NCI-H128 (cell line): ENCODE measurements around the gene MORN4.
"Not testable (repeated sequence)": the region's sequence is repeated elsewhere in the genome, so short reads cannot be mapped to it uniquely, and the experiment has no call there.

Source experiments
- DNase-seq: peaks from one replicate; lab custom pipeline; 2025; ENCODE audit not compliant: unreplicated experiment; lab: John Stamatoyannopoulos, UW

Gene MORN4

GRCh38 chr10:97642471-97643159, 9.3 kb upstream of the MORN4 start:
- not testable (repeated sequence) for DNase-seq

GRCh38 chr10:97640868-97641811, 7.8 kb upstream of the MORN4 start:
- DNase-seq, result no peak

- DNase-seq, result peak; percentile 93
Measured at GRCh38 chr10:97640174-97640867, 7.0 kb upstream of the MORN4 start, which contains the start of gene PI4K2A. PI4K2A (plus strand) TSS chr10:97640671; CDS start chr10:97640743, 72 bp downstream.

- not testable (repeated sequence) for DNase-seq
Measured at GRCh38 chr10:97639090-97639489, 5.8 kb upstream of the MORN4 start.

- DNase-seq, result no peak
Measured at GRCh38 chr10:97635577-97635976, 2.3 kb upstream of the MORN4 start.

- no peak for DNase-seq
Measured at GRCh38 chr10:97633921-97634320, 621 bp upstream of the MORN4 start.

- DNase-seq, result no peak
Measured at GRCh38 chr10:97631098-97631497, 2.2 kb downstream of the MORN4 start.

GRCh38 chr10:97629289-97629688, 4.0 kb downstream of the MORN4 start:
- no peak for DNase-seq

GRCh38 chr10:97628228-97628627, 5.1 kb downstream of the MORN4 start:
- no peak for DNase-seq

- DNase-seq, result no peak
Measured at GRCh38 chr10:97627731-97628130, 5.6 kb downstream of the MORN4 start.

GRCh38 chr10:97623277-97623676, 10.0 kb downstream of the MORN4 start:
- no peak for DNase-seq

- DNase-seq, result no peak
Measured at GRCh38 chr10:97618733-97619132, 14.6 kb downstream of the MORN4 start.

- DNase-seq, result no peak
Measured at GRCh38 chr10:97618285-97618684, 15.0 kb downstream of the MORN4 start.

- no peak for DNase-seq
Measured at GRCh38 chr10:97612386-97612785, 20.9 kb downstream of the MORN4 start.

GRCh38 chr10:97611473-97611872, 21.8 kb downstream of the MORN4 start:
- no peak for DNase-seq

- DNase-seq, result no peak
Measured at GRCh38 chr10:97608991-97609561, 24.2 kb downstream of the MORN4 start.

GRCh38 chr10:97607095-97607636, 26.1 kb downstream of the MORN4 start:
- no peak for DNase-seq

GRCh38 chr10:97601268-97602215, 31.8 kb downstream of the MORN4 start:
- no peak for DNase-seq

- DNase-seq, result no peak
Measured at GRCh38 chr10:97600616-97601015, 32.7 kb downstream of the MORN4 start.

- no peak for DNase-seq
Measured at GRCh38 chr10:97599272-97599619, 34.1 kb downstream of the MORN4 start.
